ENCODE data around the gene GASK1A. TPM values are rescaled to one million over a fixed set of nuclear protein-coding genes. Genes with fewer than 3 reads are reported as not detected.

GASK1A gene
- total and polyA plus RNA-seq, 10 of the 15 experiments (the other 5 are each of a cell fraction or from before 2014, with no cell fraction given): 0.18 TPM; not detected in 9

DNA sequence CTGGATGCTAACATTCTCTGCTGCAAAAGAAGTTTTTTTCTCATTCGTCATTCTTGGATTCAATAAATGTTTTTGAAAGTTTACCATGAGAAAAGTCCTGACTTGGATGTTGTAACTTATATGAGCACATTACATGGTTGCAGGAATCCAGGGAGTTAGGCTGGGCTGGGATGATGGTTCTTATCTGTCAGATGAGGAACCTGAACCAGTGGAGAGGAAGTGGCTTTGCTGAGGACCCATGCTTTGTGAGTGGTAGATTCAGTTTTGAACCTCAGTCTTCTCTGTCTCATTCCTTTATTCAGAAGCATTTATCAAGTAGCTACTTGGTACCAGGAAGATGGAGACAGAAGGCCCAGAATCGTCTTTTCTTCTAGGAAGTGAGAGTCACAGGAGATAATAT, 3.7 kb upstream of the GASK1A start:
- BruUV-seq (replicated peaks): no TSS peak
- intact Hi-C loops (cut with micrococcal nuclease; ENCODE audit: unreplicated experiment): no loop called here
- no peak overlapping the region for H3K4me2 ChIP-seq (ENCODE audit: control insufficient read depth, insufficient read depth)
- H3K36me3 ChIP-seq (ENCODE audit: control insufficient read depth in 2 of 2, insufficient read depth in 2 of 2, low read length in 1 of 2): no peaks in the 10 kb centered on the region
- no peak overlapping the region for H3K27ac ChIP-seq (ENCODE audit: control insufficient read depth, insufficient read depth)
- SMC1A ChIA-PET (ENCODE audit: uncharacterized antibody, unreplicated experiment): no interaction called here
- no peaks in the 10 kb centered on the region for H4K20me1 ChIP-seq (ENCODE audit: control insufficient read depth, insufficient read depth)
- no peak overlapping the region for H2AFZ ChIP-seq (ENCODE audit: control insufficient read depth, low read depth, low read length)
- H3K4me3 ChIP-seq: no peak overlapping the region
- H3K27me3 ChIP-seq (replicated peaks in 1 of 2; ENCODE audit: control insufficient read depth in 2 of 2, insufficient read depth in 2 of 2, low read length in 1 of 2): peaks cover 5 to 7% of the 10 kb centered on the region in 2 experiments; a peak in 3 of 4 replicates
- CTCF ChIA-PET: no interaction called here
- no peak for ATAC-seq
- RAD21 ChIA-PET (ENCODE audit: unreplicated experiment): no interaction called here
- POLR2A ChIA-PET: no interaction called here
- FAIRE-seq: no peak
- no peak overlapping the region for H3K9ac ChIP-seq (ENCODE audit: control insufficient read depth, insufficient read depth, low read length)
- in situ Hi-C loops (cut with MboI): no loop called here
- 17% methylated on average over 2 of the region's 2 CpGs for WGBS (ENCODE audit: insufficient coverage, insufficient replicate concordance, low lambda C conversion rate, missing lambda C conversion rate)
- no peaks in the 10 kb centered on the region for H3K4me1 ChIP-seq (ENCODE audit: control insufficient read depth, insufficient read depth, low read length)
- no peak for DNase-seq (ENCODE audit: low read depth, low spot score)
- no peaks in the 10 kb centered on the region; the same call in 2 of the 3 replicates for H3K9me3 ChIP-seq (replicated peaks; ENCODE audit: control insufficient read depth, insufficient read depth, low read length)
- H3K79me2 ChIP-seq (ENCODE audit: control insufficient read depth, insufficient read depth, low read length): no peaks in the 10 kb centered on the region
- TF ChIP-seq ZZZ3 (IDR thresholded peaks at IDR 0.05; ENCODE audit: control insufficient read depth, insufficient read length, low read depth): no peak
- TF ChIP-seq SMARCA5 (IDR thresholded peaks at IDR 0.05): no peak
- TF ChIP-seq, protein P1, sequence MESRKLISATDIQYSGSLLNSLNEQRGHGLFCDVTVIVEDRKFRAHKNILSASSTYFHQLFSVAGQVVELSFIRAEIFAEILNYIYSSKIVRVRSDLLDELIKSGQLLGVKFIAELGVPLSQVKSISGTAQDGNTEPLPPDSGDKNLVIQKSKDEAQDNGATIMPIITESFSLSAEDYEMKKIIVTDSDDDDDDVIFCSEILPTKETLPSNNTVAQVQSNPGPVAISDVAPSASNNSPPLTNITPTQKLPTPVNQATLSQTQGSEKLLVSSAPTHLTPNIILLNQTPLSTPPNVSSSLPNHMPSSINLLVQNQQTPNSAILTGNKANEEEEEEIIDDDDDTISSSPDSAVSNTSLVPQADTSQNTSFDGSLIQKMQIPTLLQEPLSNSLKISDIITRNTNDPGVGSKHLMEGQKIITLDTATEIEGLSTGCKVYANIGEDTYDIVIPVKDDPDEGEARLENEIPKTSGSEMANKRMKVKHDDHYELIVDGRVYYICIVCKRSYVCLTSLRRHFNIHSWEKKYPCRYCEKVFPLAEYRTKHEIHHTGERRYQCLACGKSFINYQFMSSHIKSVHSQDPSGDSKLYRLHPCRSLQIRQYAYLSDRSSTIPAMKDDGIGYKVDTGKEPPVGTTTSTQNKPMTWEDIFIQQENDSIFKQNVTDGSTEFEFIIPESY (IDR thresholded peaks at IDR 0.05): no peak
- TF ChIP-seq RB1 (IDR thresholded peaks at IDR 0.05; ENCODE audit: borderline replicate concordance): no peak
- no peak for TF ChIP-seq TAF1 (IDR thresholded peaks at IDR 0.05; ENCODE audit: borderline replicate concordance, low read depth, low read length)
- TF ChIP-seq NR2C2 (IDR thresholded peaks at IDR 0.05; ENCODE audit: borderline replicate concordance, control insufficient read depth, insufficient read length, low read depth): no peak
- TF ChIP-seq ZBED1 (IDR thresholded peaks at IDR 0.05; ENCODE audit: borderline replicate concordance): no peak
- TF ChIP-seq HCFC1 (IDR thresholded peaks at IDR 0.05; ENCODE audit: low read length): no peak
- TF ChIP-seq STAT3 (IDR thresholded peaks at IDR 0.05; ENCODE audit: low read depth, low read length): no peak
- TF ChIP-seq, protein P2, sequence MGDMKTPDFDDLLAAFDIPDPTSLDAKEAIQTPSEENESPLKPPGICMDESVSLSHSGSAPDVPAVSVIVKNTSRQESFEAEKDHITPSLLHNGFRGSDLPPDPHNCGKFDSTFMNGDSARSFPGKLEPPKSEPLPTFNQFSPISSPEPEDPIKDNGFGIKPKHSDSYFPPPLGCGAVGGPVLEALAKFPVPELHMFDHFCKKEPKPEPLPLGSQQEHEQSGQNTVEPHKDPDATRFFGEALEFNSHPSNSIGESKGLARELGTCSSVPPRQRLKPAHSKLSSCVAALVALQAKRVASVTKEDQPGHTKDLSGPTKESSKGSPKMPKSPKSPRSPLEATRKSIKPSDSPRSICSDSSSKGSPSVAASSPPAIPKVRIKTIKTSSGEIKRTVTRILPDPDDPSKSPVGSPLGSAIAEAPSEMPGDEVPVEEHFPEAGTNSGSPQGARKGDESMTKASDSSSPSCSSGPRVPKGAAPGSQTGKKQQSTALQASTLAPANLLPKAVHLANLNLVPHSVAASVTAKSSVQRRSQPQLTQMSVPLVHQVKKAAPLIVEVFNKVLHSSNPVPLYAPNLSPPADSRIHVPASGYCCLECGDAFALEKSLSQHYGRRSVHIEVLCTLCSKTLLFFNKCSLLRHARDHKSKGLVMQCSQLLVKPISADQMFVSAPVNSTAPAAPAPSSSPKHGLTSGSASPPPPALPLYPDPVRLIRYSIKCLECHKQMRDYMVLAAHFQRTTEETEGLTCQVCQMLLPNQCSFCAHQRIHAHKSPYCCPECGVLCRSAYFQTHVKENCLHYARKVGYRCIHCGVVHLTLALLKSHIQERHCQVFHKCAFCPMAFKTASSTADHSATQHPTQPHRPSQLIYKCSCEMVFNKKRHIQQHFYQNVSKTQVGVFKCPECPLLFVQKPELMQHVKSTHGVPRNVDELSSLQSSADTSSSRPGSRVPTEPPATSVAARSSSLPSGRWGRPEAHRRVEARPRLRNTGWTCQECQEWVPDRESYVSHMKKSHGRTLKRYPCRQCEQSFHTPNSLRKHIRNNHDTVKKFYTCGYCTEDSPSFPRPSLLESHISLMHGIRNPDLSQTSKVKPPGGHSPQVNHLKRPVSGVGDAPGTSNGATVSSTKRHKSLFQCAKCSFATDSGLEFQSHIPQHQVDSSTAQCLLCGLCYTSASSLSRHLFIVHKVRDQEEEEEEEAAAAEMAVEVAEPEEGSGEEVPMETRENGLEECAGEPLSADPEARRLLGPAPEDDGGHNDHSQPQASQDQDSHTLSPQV (IDR thresholded peaks at IDR 0.05): no peak
- no peak for TF ChIP-seq PML (IDR thresholded peaks at IDR 0.05; ENCODE audit: low read length)
- TF ChIP-seq TCF3 (IDR thresholded peaks at IDR 0.05; ENCODE audit: borderline replicate concordance, insufficient read depth, low read depth, low read length): no peak
- no peak for TF ChIP-seq CBFB (IDR thresholded peaks at IDR 0.05; ENCODE audit: low read depth)
- TF ChIP-seq, protein P3, sequence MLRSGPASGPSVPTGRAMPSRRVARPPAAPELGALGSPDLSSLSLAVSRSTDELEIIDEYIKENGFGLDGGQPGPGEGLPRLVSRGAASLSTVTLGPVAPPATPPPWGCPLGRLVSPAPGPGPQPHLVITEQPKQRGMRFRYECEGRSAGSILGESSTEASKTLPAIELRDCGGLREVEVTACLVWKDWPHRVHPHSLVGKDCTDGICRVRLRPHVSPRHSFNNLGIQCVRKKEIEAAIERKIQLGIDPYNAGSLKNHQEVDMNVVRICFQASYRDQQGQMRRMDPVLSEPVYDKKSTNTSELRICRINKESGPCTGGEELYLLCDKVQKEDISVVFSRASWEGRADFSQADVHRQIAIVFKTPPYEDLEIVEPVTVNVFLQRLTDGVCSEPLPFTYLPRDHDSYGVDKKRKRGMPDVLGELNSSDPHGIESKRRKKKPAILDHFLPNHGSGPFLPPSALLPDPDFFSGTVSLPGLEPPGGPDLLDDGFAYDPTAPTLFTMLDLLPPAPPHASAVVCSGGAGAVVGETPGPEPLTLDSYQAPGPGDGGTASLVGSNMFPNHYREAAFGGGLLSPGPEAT (IDR thresholded peaks at IDR 0.05; ENCODE audit: low read depth): no peak
- TF ChIP-seq, protein P4, sequence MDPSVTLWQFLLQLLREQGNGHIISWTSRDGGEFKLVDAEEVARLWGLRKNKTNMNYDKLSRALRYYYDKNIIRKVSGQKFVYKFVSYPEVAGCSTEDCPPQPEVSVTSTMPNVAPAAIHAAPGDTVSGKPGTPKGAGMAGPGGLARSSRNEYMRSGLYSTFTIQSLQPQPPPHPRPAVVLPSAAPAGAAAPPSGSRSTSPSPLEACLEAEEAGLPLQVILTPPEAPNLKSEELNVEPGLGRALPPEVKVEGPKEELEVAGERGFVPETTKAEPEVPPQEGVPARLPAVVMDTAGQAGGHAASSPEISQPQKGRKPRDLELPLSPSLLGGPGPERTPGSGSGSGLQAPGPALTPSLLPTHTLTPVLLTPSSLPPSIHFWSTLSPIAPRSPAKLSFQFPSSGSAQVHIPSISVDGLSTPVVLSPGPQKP (IDR thresholded peaks at IDR 0.05; ENCODE audit: low read depth, low read length): no peak
- no peak for TF ChIP-seq CREM (IDR thresholded peaks at IDR 0.05; ENCODE audit: low read depth)
- TF ChIP-seq KDM1A (IDR thresholded peaks at IDR 0.05; ENCODE audit: borderline replicate concordance): no peak
- no peak for TF ChIP-seq CHD1 (IDR thresholded peaks at IDR 0.05; ENCODE audit: low read depth, low read length)
- TF ChIP-seq MXI1 (IDR thresholded peaks at IDR 0.05; ENCODE audit: low read depth, low read length): no peak

All from GM12878 (cell line).